CD4-positive, alpha-beta T cell treated with Interleukin-17A for 1 hour (primary cell): ENCODE measurements around the gene APOD.

ENCODE experiments used
- DNase-seq: peaks from one replicate; pipeline ENCODE4 v3.0.0-alpha.2; 2020

Gene APOD

DNA sequence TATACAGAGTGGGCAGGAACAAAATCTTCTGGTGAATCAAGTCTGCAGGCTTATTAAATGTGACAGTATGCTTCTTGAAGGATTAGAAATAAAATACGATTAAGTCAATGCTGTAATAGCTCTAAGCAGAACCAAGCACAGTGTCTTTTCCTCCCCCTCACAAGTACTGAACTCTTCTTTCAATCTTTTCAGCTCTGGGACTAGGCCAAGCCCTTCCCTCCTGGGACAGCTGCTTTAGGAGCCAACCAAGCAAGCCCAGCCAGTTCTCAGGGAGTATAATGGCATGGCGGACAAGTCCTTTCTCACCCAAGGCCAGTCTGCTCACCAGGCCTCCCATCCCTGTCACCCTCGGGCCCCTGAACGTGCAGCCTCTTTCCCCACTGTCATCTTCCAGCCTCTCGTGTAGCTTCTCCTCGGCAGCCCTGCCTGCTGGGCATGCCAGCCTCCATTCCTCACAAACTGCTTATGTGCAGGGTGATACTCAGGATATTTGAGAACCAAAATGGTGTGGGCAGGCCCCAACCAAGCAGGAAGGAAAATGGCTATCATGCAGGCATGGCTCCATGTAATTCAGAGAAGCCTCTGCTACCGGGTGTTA lies 32.3 kb downstream of the APOD start:
- no peak for DNase-seq

DNA sequence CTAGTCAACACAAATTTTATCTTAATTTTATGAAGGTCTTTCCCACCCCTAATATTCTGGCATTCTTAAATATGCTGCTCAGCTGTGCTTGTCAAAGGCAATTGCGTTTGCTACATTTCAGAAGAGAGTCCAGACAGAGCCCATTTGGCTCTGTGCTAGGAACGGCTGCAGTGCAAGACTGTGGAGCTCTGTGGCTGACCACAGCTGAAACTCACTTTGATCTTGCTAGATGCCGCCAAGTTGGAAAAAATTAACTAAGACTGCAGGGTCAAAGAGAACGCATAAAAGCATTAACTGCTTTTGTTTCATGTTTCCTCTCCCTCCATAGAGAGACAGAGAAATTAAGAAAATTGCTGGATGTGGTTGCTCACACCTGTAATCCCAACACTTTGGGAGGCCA lies 33.0 kb downstream of the APOD start:
- DNase-seq, result peak; percentile 45

DNA sequence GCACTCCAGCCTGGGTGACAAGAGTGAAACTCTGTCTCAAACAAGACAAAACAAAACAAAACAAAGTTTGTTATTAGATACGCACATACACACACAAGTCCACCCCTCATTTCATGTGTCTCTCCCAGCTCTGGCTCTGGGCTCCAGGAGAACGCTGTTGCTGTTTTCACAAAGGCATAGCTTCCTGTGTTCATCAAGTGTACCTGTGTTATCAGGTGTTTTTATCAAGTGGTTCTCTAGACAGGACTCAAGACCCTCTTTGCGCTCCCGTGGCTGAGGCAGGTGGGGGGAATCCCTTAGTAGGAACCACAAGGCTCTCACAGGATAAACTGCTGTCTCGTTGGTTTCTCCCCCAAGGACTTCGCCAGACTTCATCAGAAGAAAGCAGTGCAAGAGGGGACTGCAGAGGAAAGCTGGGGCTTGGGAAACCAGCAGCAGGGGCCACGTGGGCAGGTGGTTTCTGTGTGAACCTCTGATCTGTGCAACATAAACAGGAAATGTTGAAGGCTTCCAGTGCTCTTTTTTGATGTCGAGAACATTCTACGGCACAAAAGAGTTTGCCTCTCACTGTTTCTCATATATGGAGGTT lies 33.7 kb downstream of the APOD start:
- DNase-seq, result peak; percentile 89

DNA sequence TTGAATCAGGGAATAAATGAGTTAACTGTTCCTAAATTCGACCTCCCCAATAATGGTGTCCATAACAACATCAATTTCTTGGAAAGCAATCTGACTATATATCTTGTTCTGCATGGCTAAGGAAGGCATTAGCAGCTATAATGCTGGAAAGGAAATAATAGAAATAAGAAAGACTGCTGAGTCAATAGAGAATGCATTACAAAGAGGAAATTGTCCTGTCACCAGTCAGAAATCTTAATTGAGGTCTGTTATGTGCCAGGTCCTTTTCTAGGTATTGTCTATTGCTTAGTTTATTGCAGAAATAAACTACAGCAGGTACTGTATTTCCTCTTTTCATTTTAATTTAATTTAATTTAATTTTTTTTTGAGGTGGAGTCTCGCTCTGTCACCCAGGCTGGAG lies 34.8 kb downstream of the APOD start:
- DNase-seq, result peak; percentile 37

DNA sequence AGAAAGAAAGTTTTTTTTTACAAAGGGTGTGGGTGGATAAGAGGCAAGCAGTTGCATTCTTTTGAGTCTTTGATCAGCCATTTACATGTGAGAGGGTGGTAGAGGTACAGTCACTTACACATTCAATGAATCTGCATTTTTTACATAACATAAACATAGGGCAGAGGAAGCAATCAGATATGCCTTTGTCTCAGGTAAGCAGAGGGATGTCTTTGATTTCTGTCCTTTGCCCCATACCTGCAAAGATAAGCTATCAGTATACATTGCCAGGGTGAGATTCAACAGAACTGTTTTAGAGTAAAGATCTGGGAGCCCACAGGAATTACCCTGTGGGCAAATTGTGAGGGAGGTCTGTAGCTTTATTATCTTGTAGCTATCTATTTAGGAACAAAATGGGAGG lies 35.2 kb downstream of the APOD start:
- DNase-seq, result no peak

DNA sequence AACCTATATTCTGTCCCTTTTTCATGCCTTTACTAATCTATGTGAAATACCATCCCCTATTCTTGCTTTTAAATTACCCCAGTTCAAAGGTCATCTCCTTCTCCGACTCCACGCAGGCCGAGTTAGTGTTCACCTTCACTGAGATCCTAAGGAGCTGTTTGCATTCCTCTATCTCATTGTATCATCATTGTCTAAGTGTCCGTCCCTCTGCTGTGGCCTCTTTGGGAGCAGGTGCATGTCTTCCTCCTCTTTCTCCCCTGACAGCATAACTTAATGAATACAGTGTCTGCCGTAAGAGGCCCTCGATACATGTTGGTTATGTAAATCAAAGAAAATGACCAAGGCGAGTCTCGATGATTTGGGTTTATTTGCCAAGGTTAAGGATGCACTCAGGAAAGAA lies 35.7 kb downstream of the APOD start:
- DNase-seq, result no peak

DNA sequence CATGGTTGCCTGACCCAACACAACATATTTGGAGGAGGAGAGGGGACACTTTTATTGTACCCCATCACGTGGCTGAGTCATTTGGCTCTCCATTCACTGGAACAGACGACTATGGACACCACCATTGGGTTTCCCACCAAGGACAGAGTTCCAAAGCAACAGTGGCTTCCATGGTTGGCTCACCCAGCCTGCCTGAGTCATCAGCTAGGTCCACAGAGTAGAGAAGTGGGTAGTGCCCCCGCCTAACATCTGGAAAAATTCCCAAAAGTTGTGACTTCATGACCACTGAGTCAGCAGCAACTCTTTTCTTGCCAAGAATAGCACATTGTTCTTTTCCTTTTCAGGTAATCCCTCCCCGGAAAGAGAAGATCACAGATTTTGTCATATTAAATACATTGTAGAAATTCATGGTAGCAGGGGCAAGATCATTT lies 37.6 kb downstream of the APOD start:
- no peak for DNase-seq

DNA sequence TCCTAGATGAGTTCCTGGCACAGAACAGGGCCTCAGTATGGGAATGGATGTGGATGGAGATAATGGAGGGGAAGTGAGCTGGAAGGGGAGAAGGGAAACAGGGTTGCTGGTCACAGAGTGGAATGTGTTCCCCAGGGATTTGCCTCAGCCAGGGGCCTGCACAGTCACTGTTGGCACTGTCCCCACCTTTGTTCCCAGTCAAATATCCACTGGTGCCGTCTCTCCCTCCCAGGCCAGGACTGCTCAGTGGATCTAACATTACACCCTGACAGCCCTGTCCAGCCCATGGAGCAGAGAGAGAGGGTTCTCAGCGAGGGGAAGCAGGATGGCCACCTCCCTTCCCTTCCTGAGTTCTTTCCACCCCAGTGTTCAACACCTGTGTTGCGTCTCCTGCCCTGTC lies 39.1 kb downstream of the APOD start:
- no peak for DNase-seq

DNA sequence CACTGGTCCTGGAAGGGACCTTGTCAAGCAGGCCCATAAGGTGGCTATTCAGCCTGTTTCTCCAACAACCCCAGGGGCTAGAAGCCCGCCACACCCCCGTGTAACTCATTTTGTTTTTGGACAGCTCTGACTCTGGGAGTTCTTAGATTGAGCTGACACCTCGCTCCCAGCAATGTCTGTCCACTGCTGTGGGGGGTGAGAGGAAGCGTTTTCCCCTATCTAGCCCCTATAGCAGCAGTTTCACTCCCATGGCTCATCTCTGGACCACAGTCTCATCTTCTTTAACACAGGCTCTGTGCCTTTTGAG lies 39.6 kb downstream of the APOD start:
- no peak for DNase-seq

DNA sequence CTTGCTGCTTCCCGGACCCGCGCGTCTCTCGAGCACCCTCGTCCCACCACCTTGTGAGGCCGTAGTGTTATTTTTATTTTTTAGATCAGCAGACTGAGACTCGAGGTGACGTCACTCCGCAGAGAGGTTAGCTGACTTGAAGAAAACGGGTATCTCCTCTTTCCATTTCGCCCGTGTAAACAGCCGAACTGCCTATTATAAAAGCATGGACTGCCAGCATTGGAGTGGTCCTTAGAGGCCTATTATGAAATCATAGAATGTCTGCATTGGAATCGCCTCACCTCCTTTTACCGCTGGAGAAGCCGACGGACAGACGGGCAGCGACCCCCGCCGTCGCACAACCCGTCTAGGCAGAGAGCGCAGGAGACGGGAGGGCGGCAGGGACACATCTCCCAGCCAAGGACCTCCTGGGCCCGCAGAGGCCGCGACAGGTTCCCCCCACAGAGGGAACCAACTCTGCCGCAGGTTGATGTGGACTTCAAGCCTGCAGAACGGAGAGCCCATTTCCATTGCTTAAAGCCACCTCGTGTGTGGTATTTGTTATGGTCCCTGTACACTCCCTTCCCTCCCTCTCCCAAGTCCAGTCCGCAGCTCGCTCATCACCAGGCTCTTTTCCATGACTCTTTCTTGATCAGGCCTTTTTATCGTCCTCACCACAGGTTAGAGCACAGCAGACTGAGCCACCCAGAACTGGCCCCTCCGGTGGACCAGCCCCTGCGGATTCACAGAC lies 40.1 kb downstream of the APOD start:
- DNase-seq, result no peak

DNA sequence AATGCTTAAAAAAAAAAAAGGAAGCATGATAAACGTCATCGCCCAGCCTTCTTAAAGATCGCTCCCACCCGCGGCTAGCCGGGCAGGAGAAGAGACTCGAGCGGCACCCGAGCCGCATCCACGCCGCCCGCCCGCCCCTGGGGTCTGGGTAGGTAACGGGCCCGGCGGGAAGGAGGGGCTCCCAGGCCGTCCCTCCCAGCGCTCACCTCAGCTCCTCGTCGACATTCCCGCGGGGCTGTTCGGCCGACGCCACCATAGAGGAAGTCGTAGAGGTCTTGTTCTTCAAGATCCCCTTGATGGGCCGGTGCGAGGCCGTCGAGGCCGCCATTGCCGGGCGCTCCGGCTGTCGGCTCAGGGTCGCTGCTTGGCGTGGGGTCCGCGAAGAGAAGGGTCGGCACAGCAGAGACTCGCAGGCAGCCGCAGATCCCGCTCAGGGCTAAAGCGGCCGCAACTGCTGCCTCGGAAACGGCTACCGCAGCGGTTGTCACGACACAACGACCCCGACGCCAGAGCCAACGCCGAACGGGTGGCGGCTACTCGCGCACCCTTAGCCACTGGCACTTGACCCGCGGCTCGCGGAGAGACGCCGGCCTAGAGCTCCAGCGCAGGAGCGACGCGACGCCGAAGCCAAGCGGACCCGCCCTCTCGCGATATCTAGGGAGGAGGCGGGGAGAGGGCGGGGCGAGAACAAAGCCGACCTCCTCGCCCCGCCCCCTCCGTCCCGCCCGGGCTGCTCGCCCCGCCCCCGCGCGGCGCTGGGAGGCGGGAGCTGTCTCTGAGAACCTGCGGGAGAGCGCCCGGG lies 40.8 kb downstream of the APOD start, which contains the start of gene PPP1R2:
TSS of gene PPP1R2 (minus strand) at position 628 of the 802 bp plus-strand sequence. CDS start at position 328, 300 bp downstream.
- peak; percentile 89 for DNase-seq

DNA sequence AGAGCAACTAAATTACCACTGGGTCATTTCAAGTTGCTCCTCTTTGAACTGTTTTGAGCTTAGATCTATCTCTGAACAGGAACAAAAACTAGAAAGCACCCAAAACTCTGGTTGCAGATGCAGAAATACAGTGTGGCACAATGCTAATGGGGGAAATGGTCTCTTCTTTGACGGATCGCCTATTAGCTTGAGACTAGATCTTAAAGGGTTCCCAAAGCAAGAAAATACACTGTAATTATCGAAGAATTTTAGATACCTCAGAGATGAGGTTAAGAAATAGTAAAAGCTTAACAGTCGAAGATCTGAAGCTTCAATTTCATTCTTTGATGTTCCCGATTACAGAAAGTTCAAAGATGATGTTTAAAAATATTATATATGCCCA lies 41.4 kb downstream of the APOD start:
- DNase-seq, result peak; percentile 40

DNA sequence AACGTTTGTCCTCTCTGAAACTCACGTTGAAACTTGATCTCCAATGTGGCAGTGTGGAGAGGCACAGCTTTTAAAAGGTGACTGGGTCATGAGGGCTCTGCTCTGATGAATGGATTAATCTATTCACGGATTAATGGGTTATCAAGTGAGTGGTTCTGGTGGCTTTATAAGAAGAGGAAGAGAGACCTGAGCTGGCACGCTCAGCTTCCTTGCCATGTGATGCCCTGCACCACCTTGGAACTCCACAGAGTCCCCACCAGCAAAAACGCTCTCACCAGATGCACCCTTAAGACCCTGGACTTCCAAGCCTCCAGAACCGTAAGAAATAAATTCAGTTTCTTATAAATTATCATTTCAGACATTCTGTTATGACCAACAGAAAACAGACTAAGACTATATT lies 43.2 kb downstream of the APOD start:
- DNase-seq, result peak; percentile 37

DNA sequence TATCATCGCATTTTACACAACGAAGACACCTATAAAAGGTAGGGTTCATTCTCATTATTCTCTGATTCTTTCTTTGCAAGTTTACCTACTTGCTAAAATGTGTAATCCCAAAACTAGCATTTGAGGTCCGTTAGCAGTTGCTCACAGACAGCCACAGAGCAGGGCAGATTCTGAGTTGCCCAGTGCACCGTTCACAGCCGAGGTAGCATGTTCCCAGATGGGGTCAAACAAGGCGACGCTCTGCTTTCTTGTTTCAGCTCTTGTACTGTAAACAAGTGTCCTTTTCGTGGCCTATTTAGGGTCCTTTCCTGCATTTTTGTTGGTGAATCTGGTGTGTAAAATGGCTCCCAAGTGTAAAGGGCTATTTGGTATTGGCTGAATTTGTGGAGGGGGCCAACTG lies 43.7 kb downstream of the APOD start:
- DNase-seq, result no peak

DNA sequence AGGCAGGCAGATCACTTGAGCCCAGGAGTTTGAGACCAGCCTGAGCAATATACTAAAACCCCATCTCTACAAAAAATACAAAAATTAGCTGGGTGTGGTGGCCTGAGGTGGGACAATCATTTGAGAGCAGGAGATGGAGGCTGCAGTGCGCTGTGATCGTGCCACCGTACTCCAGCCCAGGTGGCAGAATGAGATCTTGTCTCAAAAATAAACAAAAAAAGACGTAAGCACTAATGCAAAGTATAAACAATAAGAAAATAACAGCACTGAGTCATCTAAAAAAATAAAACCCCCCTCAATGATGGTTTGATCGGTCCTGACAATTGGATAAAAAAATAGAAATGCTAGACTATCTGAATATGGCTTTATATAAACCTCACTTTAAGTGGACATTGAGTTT lies 44.3 kb downstream of the APOD start:
- DNase-seq, result no peak

DNA sequence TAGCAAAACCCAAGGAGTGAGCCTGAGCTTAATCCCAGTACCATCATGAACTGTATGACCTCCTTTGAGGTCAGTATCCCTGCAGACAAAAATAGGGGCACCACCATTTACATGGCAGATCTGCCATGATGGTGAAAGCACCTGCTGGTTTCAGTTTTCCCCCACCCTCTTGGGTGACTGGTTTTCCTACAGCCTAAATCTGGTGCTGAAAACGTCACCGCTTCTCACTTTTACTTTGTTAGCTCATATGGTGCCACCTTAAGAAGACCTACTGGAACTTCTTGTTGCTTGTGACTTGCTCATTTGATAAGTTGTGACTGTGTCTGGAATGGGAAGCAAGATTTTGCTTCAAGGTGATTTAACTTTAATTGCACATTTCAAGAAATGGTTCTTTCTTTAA lies 45.7 kb downstream of the APOD start:
- peak; percentile 67 for DNase-seq

DNA sequence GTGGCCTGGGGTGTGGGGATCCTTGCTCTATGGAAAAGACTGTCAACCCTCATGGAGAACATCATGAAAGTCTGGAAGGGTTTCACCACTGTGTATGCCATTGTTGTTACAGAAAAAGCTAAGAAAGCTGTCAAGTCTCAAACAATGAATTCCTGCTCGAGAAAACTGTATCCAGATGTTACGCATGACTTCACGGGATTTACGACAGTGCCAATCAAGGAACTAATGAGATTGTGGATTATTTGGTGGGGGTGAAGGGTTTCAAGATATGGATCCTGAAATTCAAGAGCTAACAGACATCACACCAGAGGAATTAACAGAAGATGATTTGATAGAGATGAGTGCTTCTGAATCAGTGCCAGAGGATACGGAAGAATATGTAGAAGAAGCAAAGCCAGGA lies 48.4 kb downstream of the APOD start:
- DNase-seq, result no peak

DNA sequence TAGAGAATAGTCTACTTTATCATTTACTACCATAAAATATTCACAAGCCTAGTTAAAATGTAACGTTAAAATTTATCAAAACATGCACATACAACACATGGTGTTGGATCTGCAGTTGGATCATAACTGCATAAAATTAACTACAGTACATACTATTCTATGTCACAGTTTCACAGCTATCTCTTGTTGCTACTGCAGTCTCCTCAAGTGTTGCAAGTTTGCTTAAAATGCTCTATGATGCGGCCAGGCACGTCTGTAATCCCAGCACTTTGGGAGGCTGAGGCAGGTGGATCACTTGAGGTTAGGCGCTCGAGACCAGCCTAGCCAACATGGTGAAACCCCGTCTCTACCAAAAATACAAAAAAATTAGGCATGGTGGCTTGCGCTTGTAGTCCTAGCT lies 50.9 kb downstream of the APOD start:
- DNase-seq, result no peak

DNA sequence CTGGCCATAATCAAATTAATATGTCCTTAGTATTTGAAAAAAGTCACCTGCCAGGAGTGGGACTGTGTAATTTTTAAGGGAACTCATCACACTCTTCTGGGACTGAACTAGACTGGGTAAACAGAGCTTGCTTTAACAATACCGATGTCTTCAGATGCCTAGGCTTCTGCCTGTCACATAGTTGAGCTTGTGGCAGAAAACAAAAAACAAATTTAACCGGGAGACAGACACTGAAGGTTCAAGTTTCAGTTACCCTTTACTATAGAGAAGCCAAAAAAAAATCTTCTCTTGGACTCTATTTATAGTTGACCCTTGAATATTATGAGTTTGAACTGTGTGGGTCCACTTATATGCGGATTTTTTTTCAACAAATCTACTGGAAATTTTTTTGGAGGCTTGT lies 51.4 kb downstream of the APOD start:
- DNase-seq, result no peak

DNA sequence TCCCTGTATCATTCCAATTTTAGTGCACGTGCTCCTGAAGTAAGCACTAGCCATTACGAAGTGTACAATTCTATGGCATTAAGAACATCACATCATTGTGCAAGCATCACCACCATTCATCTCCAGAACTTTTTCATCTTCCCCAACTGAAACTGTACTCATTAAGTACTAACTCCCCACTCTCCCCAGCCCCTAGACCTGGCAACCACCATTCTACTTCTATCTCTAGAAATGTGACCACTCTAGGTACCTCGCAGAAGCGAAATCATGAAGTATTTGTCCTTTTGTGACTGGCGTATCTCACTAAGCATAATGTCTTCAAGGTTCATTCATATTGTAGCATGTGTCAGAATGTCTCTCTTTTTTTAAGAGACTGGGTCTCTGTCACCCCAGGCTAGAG lies 52.1 kb downstream of the APOD start:
- DNase-seq, result no peak

DNA sequence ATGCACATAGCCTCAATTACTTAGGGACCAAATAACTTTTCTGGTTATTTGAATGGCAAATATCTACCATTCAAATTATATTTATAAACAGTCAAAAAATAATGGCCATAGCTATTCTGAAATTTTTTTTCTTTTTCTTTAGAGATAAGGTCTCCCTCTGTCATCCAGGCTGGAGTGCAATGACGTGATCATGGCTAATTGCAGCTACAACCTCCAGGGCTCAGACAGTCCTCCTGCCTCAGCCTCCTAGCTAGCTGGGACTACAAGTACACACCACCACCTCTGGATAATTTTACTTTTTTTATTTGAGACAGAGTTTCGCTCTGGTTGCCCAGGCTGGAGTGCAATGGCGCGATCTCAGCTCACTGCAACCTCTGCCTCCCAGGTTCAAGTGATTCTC lies 57.2 kb downstream of the APOD start:
- DNase-seq, result no peak

DNA sequence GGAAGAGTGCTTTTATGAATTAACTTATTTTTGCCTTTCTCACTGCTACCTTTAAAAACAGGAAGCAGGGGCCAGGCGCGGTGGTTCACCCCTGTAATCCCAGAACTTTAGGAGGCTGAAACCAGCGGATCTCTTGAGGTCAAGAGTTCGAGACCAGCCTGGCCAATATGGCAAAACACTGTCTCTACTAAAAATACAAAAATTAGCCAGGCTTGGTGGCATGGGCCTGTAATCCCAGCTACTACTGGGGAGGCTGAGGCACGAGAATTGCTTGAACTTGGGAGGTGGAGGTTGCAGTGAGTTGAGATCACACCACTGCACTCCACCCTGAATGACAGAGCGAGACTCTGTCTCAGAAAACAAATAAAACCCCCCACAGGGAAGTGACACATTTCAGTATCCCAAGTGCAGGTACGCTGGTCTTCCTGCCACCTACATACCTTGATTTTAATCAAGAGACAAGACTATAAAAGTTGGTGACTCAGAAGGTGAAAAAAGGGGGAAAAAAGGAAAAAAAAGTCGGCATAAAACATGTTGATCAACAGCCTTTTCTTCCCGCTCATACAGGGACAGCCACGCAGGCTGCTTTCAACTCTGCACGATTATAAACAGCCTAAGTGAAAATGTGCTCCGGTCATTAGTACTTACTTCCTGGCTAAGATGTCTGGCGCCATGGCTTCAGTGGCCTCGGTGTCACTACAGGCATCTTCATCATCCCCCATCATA lies 59.4 kb downstream of the APOD start:
- no peak for DNase-seq
